ENCODE measurements around the gene XIRP2. TPM values are rescaled to one million over a fixed set of nuclear protein-coding genes. Genes with fewer than 3 reads are reported as not detected.
"Not testable (repeated sequence)": the region's sequence is repeated elsewhere in the genome, so short reads cannot be mapped to it uniquely, and the experiment has no call there.

XIRP2 gene
- total RNA-seq, 1 experiment from 2014 or later: not detected

DNA sequence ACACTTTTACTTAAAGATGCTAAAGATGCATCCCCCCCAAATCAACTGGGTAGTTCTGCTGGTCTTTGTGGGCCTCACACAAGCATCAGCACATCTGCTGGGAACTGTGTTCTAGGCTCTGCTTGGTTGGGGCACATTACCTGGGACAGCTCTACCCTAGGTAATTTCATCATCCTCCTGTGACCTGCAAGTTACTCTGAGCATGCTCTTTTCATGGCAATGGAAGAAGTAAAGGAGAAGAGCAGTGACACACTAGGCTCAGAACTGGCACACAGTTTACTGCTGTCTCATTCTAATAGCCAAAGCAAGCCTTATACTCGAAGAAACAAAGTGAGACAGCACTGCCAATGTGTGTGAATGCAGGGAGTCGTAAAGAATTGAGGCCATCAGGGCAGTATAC, 376.7 kb downstream of the XIRP2 start:
- Histone ChIP-seq H3K27me3 (ENCODE audit: control insufficient read depth, insufficient read depth, low read length) (no peaks in the 10 kb centered on the region), H3K36me3 (replicated peaks; ENCODE audit: control insufficient read depth, insufficient read depth, low read length) (0 out of 2 replicates have a peak, but pooled peaks cover 1% of the 10 kb centered on the region), H3K4me3 (ENCODE audit: insufficient read depth, low read depth, low read length) (no peak overlapping the region)
- DNase-seq: no peak

DNA sequence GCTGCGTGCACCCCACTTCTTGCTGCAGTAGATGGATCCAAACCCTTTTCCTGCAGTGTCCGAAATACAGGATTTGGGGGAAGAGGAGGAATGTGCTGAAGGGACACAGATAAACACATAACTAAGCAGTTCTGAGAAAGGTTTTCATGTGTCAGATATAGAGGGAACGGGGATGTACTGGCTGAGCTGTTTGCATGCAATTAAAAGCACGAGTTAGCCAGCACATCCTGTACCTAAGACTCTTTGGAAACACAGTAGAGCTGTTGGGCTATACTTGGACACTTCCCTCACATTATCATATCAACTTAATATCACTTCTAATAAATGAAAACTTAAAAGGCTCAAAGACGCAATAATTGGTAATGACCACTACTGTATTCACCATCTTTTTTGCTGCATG, 377.4 kb downstream of the XIRP2 start:
- Histone ChIP-seq H3K36me3 (replicated peaks; ENCODE audit: control insufficient read depth, insufficient read depth, low read length) (0 out of 2 replicates have a peak, but pooled peaks cover 1% of the 10 kb centered on the region), H3K27me3 (ENCODE audit: control insufficient read depth, insufficient read depth, low read length) (no peaks in the 10 kb centered on the region), H3K4me3 (ENCODE audit: insufficient read depth, low read depth, low read length) (no peak overlapping the region)
- DNase-seq: no peak

DNA sequence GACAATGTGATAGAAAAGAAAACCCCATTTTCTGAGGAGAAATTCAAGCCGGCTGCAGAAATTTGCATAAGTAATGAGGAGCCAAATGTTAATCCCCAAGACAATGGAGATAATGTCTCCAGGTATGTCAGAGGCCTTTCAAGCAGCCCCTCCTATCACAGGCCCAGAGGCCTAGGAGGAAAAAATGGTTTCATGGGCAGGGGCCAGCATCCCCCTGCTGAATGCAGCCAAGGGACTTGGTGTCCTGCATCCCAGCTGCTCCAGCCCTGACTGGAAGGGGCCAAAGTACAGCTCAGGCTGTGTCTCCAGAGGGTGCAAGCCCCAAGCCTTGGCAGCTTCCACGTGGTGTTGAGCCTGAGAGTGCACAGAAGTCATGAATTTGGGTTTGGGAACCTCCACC, 380.0 kb downstream of the XIRP2 start:
- H3K27me3 ChIP-seq (ENCODE audit: control insufficient read depth, insufficient read depth, low read length); DNase-seq; H3K36me3 ChIP-seq (replicated peaks; ENCODE audit: control insufficient read depth, insufficient read depth, low read length); H3K4me3 ChIP-seq (ENCODE audit: insufficient read depth, low read depth, low read length): not testable (repeated sequence)

DNA sequence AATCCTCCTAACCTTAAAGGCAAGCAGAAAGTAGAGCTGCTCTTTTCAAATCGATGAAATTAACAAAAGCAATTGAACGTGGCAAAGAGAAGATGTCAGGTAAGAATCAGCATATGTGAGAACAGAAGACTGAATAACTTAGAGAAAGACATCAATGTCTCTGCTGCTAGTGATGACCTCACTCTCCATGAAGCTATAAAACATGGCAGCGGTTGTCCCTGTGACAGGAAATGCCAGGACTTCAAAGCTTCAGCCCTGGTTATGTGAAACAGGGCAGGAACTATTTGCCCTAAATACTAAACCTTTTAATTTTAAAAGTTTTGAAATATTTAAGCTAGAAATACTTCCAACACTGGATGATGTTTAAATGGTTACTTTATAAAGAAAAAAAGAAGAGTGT, 383.7 kb downstream of the XIRP2 start:
- H3K27me3 ChIP-seq (ENCODE audit: control insufficient read depth, insufficient read depth, low read length): no peaks in the 10 kb centered on the region
- H3K36me3 ChIP-seq (replicated peaks; ENCODE audit: control insufficient read depth, insufficient read depth, low read length): 0 out of 2 replicates have a peak, but pooled peaks cover 1% of the 10 kb centered on the region
- H3K4me3 ChIP-seq (ENCODE audit: insufficient read depth, low read depth, low read length): no peak overlapping the region
- DNase-seq: no peak

DNA sequence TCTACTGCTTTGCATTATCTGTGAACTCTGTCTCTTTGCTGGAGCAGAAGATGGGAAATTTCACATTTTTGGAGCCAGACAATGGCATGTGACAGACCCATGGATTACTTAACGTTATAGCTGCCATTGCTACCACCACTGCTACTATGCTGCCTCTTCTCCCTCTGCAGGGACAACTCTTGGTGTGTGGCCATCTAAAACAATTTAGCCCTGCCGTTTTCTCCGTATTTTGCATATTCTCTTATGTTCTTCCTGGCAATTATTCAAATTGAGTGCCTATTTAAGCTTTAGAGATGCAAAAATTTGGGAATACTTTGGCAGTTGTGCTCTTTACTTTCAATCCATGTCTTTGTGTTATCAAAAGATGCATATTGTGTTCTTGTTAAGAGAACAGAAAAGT, 386.8 kb downstream of the XIRP2 start:
- peak; percentile 31 for DNase-seq
- no peak overlapping the region for H3K4me3 ChIP-seq (ENCODE audit: insufficient read depth, low read depth, low read length)

DNA sequence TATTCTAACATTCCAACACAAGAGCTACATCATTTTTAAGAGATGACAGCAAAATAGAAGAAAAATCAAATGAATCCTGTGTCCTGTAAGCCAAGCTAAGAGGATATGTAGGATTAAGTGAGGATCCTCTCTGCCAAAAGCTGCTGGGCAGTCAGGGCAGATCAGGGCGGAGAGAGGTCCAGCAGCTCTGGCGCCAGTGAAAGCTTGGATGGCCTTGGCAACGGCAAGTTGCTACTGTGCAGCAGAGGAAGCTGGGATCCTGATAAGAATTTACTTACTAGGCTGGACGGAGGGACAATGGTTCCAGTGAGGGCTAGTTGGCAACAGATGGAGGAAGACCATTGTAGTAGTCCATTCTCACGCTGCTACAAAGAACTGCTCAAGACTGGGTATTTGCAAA, 391.5 kb downstream of the XIRP2 start:
- Histone ChIP-seq H3K36me3 (replicated peaks; ENCODE audit: control insufficient read depth, insufficient read depth, low read length) (no peaks in the 10 kb centered on the region), H3K4me3 (ENCODE audit: insufficient read depth, low read depth, low read length) (no peak overlapping the region), H3K27me3 (ENCODE audit: control insufficient read depth, insufficient read depth, low read length) (no peaks in the 10 kb centered on the region)
- no peak for DNase-seq

More for the DNA sequence above, 386.8 kb downstream of the XIRP2 start:
- Histone ChIP-seq H3K27me3 (ENCODE audit: control insufficient read depth, insufficient read depth, low read length) (no peaks in the 10 kb centered on the region), H3K36me3 (replicated peaks; ENCODE audit: control insufficient read depth, insufficient read depth, low read length) (no peaks in the 10 kb centered on the region)

DNA sequence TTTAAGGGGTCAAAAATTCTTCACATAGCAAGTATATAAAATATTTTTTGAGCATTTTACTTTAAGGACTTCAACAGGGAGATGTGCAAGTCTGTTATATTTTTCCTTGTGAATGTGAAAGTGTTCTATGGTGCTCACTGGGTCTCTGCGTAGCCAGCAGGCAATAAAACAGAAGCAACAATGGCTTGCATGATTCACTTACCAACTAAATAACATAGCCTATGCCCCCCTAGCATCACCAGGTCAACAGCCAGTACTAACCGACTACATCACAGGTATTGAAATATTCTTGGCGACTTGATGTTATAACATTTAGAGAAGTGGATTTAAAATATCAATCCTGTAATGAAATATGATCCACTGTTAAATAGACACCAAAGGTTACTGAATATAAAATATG, 398.9 kb downstream of the XIRP2 start:
- Histone ChIP-seq H3K36me3 (replicated peaks; ENCODE audit: control insufficient read depth, insufficient read depth, low read length) (no peaks in the 10 kb centered on the region), H3K27me3 (ENCODE audit: control insufficient read depth, insufficient read depth, low read length) (no peaks in the 10 kb centered on the region), H3K4me3 (ENCODE audit: insufficient read depth, low read depth, low read length) (no peak overlapping the region)
- no peak for DNase-seq

DNA sequence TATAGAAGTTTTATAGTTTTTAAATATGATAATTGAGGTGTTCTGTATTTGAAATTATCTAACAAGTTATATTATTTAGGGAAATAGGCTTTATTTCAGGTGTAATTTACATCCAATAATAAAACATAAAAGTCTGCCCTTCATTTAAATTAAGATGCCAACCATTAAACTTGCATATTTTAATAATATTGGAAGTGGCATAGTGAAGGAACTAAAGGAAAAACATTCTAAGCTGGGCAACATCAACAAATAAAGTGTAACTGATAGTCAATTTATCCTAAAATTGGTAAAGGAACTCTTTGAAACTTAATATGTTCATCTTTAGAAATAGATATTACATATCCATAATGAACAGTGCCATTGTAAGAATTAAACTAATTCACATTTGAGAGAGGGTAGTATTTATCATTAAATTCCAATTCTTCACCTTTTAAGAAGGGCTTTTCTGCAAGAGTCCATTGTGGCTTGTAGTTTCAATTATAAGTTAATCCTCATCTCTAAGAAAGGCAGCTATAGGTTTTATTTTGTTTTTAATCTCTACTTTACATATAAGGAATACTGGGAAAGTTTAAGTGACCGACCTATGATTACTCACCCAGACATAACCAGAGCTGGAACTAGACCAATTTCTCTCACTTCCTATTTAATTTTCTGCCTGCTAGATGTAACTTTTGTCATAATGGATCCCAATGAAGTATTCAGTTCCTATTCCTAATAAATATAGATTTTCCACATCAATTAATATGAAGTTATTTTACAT, 401.6 kb downstream of the XIRP2 start:
- DNase-seq: no peak
- peaks cover 7% of the 10 kb centered on the region for H3K27me3 ChIP-seq (ENCODE audit: control insufficient read depth, insufficient read depth, low read length)
- H3K4me3 ChIP-seq (ENCODE audit: insufficient read depth, low read depth, low read length): no peak overlapping the region
- no peaks in the 10 kb centered on the region for H3K36me3 ChIP-seq (replicated peaks; ENCODE audit: control insufficient read depth, insufficient read depth, low read length)

DNA sequence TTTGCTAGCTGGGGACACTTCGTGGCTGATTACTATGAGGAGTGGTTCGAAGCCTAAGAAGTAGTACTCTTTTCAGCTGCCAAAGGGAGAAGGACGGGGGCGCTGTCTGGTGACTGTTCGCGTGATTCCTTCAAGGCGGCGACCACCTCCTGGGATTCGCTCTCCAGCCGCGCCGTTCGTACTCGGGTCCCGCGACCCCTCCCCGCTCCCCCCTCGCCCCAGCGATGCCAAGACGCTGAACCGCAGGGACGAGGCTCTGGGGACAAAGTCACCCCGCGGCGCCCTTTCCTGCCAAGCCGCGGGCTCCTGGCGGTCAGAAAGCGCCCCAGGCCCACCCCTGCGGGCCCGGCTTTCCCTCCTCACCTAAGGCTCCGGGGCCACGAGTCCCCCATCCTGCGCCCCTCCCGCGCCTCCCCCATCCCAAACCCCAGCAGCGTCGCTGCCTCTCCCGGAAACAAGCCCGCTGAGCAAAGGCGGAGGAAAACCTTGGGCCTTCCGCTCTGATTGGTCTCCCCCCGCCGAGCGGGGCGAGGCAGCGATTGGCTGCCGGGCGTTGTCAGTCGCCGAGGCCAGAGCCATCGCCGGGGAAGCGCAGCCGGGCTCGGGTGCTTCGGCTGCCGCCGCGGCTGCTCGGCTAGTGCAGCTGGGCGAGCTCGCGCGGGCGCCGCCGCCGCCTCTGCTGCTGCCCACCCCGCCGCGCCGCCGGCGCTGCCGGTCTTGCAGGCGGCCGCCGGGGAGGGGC, 404.3 kb downstream of the XIRP2 start, which contains the start of gene B3GALT1:
B3GALT1 (plus strand) TSS at position 572 of the 742 bp plus-strand sequence.
- peak; percentile 94 for DNase-seq
- peak within 1 kb of the TSS; percentile 90 for H3K4me3 ChIP-seq (ENCODE audit: insufficient read depth, low read depth, low read length)

DNA sequence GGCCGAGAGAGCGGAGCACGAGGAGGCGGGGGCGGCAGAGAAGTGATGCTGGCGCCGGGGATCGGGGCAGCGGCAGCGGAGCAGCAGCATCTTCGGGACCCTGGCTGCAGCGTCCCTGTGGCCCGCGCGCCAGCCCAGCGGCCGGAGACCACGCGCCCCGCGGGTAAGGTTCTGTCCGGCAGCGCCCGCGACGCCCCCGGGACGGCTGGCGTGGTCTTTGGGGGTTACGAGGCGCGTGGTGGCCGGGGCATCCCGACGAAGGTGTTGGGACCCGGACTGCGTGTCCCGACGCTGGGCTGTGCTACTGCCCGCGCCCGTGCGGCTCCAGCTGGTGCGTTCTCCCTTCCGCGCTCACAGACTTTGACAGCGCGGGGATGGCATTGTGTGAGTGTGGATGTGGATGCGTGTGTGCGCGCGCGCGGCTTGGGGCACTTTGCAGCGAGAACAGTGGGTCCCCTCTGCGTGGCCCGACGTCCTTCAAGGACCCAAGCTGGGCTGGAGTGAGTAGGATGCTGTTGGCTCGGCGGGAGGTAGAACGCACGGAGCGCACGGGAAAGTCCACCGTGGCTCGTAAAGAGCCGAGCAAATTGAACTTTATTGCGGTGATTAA, 405.0 kb downstream of the XIRP2 start:
- H3K4me3 ChIP-seq (ENCODE audit: insufficient read depth, low read depth, low read length): peak overlapping the region; percentile 90
- H3K36me3 ChIP-seq (replicated peaks; ENCODE audit: control insufficient read depth, insufficient read depth, low read length): no peaks in the 10 kb centered on the region
- DNase-seq: no peak
- H3K27me3 ChIP-seq (ENCODE audit: control insufficient read depth, insufficient read depth, low read length): peaks cover 7% of the 10 kb centered on the region

More for the DNA sequence above, 404.3 kb downstream of the XIRP2 start, which contains the start of gene B3GALT1:
- Histone ChIP-seq H3K27me3 (ENCODE audit: control insufficient read depth, insufficient read depth, low read length) (peaks cover 7% of the 10 kb centered on the region), H3K36me3 (replicated peaks; ENCODE audit: control insufficient read depth, insufficient read depth, low read length) (no peaks in the 10 kb centered on the region)

DNA sequence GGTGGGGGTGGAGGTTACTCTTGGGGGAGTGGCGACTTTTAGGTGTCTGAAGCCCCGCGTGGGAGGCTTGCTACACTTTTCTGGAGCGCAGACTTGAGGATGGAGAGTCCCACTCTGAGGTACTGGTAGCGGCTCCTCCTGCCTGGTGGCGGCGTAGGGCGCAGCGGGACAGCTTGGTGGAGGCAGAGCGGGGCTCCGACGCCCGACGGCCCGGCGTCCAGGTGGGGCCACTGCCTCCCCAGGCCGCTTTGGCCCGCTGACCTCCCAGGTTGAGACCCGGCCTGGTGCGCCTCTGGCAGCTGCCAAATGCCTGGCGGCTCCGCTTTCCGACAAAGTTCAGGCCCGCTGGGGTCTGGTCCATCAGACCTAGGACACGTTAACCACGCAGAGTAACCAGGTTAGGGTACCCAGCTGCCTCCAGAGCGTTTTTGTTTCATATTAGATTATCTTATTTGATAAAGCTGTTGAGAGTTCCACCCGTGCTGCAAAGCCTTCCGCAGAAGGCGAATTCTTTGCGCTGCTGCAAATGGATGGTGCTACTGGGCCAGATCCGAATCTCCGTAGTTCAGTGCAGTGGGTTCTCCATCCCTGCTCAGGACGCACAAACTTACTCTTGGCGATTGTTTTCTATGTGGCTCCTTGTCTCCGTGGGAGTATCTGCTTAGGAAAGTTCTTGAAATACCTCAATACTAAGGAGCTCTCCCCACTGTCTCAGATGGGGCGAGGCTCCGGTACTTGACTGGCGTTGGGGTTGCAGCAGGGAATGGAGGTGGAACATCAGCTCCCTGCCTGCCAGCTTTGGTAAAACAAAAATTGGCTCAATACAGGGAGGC, 405.9 kb downstream of the XIRP2 start:
- H3K36me3 ChIP-seq (replicated peaks; ENCODE audit: control insufficient read depth, insufficient read depth, low read length): no peaks in the 10 kb centered on the region
- peaks cover 7% of the 10 kb centered on the region for H3K27me3 ChIP-seq (ENCODE audit: control insufficient read depth, insufficient read depth, low read length)
- DNase-seq: peak; percentile 50
- H3K4me3 ChIP-seq (ENCODE audit: insufficient read depth, low read depth, low read length): peak overlapping the region; percentile 90

DNA sequence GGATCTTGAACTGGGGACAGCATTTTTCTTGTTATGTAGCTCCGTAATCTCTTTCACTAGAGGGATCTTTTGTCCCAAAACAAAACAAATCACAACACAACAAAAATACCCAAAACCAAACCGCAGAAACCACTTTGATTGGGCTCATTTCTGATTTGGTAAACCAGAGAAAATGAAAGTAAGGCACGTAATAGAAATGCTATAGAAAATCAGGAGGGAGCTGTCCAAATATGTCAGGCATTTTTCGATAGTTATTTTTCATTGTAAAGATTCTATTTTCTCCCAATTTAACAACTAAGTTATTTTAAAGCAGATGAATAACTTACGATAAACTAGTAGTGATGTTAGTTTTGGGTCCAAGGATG, 406.5 kb downstream of the XIRP2 start:
- Histone ChIP-seq H3K4me3 (ENCODE audit: insufficient read depth, low read depth, low read length) (peak overlapping the region; percentile 90), H3K27me3 (ENCODE audit: control insufficient read depth, insufficient read depth, low read length) (peaks cover 7% of the 10 kb centered on the region), H3K36me3 (replicated peaks; ENCODE audit: control insufficient read depth, insufficient read depth, low read length) (no peaks in the 10 kb centered on the region)
- no peak for DNase-seq

DNA sequence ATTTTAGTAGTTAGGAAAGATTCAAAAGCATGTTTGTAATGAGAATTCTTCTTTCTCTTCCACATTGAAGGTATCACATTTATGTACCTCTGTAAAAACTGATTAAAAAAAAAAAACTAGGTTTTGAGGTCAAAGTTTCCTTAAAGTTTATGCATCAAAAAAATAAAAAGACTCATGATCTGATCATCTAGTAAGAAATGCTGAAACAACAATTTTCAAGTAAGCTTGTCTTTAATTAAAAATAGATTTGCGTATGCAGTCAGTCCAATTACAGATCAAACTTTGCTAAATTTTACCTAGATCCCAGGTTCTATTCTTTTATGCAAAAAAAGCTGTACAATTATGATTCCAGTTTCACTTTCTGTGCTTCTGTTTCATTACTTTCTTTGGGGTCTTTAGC, 409.0 kb downstream of the XIRP2 start:
- Histone ChIP-seq H3K27me3 (ENCODE audit: control insufficient read depth, insufficient read depth, low read length) (peaks cover 7% of the 10 kb centered on the region), H3K36me3 (replicated peaks; ENCODE audit: control insufficient read depth, insufficient read depth, low read length) (no peaks in the 10 kb centered on the region), H3K4me3 (ENCODE audit: insufficient read depth, low read depth, low read length) (no peak overlapping the region)
- no peak for DNase-seq

DNA sequence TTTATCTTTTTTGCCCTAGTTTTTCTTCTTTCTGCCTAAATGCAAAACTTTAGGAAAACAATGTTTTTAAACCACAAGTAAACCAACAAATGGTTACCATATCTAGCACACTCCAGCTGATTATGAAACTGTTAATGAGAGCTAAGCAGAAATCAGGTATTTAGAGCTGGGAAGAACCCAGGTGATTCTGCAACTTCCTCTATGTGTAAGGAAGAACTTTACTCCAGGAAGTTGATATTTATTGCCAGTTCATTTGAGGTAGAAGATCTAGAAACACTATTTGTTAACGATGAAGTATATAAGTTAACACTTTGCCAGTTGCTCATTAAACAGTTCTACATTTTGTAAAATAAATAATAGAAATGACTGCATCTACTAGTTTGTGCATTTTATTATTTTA, 409.7 kb downstream of the XIRP2 start:
- Histone ChIP-seq H3K27me3 (ENCODE audit: control insufficient read depth, insufficient read depth, low read length) (peaks cover 7% of the 10 kb centered on the region), H3K4me3 (ENCODE audit: insufficient read depth, low read depth, low read length) (no peak overlapping the region), H3K36me3 (replicated peaks; ENCODE audit: control insufficient read depth, insufficient read depth, low read length) (no peaks in the 10 kb centered on the region)
- DNase-seq: no peak

Measured in H7 (cell line).